Fibroblast of the conjunctiva (primary cell): Measurements from ENCODE around the gene SETD2.
"Not testable (repeated sequence)": the region's sequence is repeated elsewhere in the genome, so short reads cannot be mapped to it uniquely, and the experiment has no call there.

ENCODE experiments used
- DNase-seq: peaks from one replicate; pipeline ENCODE4 v3.0.0-alpha.2; 2010; ENCODE audit warnings: low read depth

The SETD2 gene

DNA sequence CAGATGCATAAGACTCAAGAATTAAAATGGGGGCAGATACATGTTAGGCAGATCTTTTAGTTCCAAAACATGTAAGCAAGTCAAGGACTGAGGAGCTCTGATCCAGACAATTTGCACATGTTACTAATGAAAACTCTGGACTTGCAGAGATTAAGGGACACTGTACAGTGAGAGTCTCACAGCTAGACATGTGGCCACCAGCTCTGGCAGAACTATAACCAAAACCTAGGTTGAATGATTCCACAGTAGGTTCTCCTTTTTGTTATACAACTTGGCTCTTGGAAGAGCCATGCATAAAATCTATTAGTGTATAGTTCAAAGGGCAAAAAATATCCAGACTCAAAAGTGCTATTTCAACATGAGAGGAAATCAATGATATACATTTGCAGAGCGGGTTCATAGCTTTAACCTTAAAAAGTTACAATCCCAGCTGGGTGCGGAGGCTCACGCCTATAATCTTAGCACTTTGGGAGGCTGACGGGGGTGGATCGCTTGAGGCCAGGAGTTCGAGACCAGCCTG, 61.8 kb downstream of the SETD2 start:
- DNase-seq, result no peak

DNA sequence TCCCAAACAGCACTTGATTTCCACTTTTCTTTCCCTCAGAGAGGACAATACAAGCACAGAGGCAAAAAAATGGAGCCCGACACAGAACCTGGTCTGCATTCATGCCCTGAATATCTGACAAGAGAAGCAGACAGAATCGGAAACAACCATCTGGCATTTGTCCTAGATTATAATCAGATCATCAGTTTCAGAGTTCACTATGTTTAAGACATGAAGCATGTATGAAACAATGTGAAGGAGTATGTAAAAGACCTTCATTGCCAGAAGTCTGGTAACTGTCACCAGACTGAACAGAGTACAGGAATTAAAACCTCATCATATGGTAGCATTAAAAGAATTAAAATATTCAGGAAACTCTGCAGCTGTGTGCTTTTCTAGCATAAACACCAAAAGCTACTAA, 65.0 kb downstream of the SETD2 start:
- no peak for DNase-seq

DNA sequence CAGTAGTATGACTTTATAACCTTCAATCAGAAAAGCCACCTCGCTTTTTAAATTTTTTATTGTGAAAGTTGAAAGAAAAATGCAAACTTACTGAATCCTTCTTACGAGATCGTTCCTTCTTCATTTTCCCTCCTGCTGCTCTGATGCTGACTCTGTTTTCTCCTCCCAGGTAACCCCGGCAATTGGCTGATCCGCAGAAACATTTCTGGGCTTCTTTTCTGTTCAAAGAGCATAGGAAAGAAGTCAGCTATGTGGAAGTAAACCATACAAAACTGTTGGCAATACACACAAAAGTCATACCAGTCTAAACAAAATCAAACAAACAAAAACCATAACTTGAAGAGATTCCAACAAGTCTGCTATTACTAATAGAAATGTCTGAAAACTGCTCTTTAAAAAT, 66.0 kb downstream of the SETD2 start:
- DNase-seq, result no peak

DNA sequence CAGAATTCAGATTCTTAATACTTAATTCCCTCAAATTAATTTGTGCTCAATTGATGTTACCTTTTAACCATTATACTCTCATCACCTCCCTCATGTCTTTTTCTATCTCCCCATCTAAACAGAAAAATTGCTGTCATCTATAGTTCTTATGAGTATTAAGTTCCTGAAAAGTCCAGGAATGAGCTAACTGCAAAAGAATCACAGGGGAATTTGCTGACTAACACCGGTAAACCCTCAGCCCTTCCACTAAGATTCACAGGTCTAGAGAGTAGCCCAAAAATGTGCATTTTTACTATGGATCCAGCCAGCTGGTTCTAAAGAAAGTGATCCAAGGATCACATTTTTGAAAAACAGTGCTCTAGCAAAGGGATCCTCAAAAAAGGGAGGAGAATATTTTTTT, 67.0 kb downstream of the SETD2 start:
- DNase-seq, result no peak

DNA sequence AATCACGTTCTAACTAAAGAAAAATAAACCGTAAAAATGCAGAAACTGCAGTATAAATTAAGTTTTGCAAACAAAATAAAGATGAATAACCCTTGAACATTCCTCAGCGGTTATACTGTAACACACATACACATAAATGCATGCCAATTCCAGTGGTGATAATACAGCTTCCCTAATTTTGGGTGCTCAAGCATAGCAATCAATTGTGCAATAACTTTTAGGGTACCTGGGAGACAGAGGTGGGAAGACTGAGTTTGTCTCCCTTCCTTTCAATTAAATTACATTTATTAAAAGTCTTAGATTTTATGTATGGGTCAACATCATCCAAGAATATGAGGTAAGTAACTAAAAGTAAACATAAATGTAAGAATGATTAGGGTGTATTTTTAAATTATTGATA, 71.8 kb downstream of the SETD2 start:
- no peak for DNase-seq

DNA sequence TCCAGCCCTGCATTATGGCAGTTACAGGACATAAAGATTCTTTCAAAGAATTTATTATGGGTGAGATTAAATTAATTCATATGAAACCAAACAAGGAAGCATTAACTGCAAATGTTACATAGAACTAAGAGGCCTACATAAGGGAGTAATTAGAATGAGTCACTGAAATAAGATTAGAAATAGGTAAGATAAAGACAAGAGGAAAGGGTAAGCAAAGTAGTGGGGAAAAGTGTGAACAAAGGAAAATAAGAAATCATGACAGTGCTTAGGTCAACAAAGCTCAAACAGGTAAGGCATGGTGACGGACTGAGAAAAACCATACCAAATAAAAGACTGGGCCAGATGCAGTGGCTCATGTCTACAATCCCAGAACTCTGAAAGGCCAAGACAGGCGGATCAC, 74.3 kb downstream of the SETD2 start:
- no peak for DNase-seq

DNA sequence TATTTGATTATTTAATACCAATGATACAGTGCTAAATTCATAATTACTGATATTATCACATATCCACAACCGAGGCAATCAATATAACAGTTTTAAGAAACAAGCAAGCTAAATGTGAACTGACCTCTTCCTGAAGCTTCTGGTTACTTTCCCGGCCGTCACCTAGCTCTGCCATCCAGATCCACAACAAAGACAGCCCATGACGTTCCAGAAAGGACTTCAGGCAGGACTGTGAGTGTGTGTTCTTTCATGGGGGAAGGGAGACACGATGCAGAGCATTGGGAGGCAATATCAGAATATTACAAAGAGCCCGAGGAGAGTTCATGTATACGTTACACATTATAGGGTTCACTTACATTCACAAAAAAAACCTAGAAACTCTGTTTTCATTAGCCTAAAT, 77.8 kb downstream of the SETD2 start:
- DNase-seq, result no peak

DNA sequence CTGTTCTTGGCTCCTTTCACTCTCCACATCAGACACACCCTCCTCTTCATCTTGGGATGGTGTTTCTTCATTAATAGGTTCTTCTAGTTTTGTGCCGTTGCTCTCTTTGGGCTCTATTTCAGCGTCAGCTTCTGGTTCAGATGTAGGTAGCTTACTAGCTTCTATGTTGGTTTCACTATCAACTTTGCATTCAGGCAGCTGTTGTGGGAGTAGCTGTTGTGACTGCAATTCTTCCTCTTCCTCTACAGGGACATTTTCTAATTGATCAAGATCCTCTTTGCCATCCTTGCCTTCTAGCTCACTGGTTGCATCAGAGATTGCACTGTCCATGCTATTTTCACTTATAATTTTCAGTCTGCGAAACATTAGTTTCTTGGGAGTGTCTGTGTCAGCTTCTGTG, 80.1 kb downstream of the SETD2 start:
- DNase-seq, result no peak

DNA sequence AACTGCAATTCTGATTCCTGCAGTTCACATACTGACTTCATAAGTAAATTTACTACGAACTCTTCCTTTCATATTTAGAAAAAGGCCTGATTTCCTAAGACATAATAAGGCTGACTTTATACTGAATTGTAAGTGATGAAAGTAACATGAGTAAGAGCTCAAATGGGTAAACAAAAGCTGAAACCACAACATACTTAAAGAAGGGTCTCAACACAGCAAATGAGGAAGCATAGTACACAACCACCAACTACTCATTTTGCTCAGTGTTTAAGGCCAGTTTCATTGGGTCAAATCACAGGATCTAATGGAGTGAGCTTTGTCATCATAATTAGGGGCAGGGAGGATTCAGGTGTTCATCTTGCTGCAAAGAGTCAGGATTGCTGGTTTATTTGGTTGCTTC, 81.4 kb downstream of the SETD2 start:
- DNase-seq, result no peak

DNA sequence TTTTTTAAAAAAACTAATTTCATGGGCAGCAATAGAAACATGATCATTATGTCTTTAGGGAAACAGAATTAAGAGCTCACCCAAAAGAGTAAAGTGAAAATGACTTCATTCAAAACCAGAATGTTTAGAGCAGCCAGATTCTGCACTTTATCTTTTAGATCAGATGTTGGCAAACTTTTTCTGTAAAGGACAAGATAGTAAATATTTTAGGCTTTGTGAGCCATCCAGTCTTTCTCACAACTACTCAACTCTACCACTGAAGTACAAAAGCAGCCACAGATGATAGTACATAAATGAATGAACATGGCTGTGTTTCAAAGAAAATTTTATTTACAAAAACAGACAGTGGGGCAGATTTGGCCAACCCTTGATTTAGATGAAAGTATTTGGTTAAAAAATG, 84.5 kb downstream of the SETD2 start:
- DNase-seq, result no peak

DNA sequence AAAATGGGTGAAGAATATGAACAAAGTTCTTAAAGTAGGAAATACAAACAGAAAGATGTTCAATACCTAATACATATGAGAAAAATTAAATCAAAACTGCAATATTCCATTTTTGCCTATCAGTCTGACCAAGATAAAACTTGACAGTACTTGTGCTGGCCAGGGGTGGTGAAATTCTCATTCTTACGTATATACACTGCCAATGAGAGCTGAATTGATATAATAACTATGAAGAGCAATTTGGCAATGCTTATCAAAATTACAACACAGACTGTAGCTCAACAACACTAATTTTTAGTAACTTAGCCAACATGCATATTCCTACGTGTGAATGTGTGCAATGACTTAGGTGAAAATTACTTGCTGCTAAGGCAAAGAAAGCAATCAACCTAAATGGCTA, 90.2 kb downstream of the SETD2 start:
- no peak for DNase-seq

DNA sequence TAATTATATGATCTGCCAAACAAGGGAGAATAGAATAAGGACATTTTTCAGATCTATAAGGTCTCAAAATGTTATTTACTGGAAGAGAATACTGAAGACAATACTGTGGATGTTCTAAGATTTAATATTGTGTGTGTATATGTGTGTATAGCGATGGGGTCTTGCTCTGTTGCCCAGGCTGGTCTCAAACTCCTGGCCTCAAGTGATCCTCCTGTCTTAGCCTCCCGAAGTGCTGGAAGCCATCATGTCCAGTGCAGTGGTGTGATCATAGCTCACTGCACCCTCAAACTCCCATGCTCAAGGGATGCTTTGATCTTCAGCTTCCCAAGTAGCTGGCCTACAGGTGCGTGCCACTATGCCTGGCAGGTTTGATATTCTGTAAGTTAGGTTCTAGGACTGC, 93.1 kb downstream of the SETD2 start:
- DNase-seq, result no peak

DNA sequence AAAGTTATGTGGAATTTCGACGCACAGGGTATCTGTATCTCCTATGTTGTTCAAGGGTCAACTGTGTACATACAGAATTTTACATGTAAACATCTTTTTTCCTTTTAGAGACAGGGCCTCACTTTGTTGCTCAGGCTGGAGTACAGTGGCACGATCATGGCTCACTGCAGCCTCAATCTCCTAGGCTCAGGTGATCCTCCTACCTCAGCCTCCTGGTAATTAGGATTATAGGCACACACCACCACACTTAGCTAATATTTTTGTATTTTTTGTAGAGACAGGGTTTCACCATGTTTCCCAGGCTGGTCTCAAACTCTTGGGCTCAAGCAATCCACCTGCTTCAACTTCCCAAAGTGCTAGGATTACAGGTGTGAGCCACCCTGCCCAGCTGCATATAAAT, 97.7 kb downstream of the SETD2 start:
- not testable (repeated sequence) for DNase-seq

DNA sequence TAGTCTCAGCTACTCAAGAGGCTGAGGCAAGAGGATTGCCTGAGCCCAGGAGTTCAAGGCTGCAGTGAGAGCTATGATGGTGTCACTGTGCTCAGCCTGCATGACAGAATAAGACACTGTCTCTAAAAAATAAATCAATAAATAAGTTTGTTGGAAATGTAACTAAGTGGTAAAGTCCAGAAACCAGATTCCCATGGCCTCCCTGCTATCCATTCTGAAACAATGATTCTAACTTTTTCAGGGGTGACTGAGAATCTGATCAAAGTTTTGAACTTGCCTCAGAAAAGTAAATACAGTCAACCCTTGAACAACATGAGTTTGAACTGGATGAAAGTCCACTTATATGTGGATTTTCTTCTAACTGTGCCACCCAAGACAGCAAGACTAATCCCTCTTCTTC, 98.2 kb downstream of the SETD2 start:
- no peak for DNase-seq

DNA sequence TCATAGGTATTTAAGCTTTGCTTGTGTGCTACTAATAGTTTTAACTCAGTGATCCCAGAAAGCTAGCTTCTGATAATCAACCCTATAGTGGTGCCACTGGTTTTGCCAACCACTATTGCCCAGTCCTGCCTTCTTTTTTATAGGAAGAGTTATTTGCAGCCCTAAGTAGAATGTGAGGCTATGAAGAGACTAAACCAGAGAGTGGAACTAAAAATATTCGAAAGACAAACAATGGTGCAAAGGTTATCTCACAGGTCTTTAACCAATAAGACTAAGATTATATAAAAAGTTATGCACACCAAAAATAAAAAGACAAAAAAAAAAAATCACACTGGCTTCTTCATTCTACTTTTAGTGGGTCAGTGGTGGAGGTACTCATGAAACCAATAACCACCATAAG, 98.9 kb downstream of the SETD2 start:
- DNase-seq, result no peak

DNA sequence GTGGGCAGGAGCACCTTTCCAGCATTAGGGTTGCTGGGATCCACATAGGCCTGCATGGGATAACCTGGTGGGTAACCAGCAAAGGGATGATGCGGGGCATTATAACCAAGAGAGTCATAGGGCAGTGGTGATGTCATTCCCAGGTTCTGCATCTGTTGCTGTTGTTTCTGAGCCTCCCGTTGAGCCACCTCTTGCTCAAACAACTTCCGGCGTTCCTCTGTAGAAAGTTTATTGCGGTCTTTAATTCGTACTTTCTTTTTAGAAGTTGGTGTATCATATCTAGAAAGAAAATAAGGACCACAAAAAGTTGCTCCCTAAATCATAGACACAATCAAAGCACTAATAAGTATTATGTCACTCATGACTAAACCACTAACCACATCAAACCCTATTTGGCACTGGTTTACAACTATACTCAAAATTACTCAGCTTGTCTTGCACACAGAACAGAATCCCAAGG, 106.7 kb downstream of the SETD2 start:
- DNase-seq, result no peak

DNA sequence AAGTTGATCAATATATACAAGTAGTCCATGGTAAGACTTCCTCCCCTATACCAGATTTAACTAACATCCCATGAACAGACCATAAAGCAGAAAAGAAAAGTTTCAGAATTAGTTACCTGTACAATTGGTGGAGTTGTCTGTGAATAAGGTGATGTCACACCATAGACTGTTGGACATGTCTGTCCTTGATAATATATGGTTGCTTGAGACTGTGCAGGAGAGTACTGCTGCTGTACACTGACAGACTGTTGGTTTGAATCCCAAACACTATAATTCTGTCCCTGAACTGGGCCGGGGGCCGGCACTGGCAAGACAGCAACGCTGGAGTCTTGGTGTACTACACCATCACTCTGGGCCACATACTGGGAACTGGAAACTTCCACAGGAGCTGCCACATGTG, 107.2 kb downstream of the SETD2 start:
- DNase-seq, result no peak

DNA sequence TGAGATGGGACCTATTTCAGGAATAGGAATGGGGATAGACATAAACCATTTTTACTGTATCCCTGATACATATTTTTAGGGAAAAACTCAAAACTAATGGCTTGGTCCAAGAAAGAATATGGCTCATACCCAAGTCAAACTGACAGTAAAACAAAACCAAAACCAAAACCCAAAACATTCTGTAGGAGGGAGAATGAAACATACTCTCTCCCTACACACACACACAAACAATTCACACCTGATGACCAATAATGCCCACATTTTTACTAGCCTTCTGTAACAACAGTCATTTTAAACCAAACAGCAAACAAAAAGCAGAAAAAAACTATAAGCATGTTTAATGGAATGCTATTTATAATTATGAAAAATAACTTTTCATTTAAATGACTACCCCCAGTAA, 109.5 kb downstream of the SETD2 start:
- no peak for DNase-seq

DNA sequence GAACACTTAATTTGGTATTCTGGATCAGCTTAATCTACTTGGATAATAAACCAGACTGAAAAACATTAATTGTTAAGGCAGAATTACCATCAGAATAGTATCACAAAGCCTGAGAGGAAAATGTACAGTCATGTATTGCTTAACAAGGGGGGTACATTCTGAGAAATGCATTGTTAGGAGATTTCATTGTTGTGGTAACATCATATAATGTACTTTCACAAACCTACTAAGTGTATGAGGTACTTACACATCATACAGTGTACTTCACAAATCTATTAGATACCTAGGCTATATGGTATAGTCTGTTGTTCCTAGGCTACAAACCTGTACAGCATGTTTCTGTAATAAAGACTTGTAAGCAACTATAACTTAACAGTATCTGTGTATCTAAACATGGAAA, 116.2 kb downstream of the SETD2 start:
- DNase-seq, result no peak

DNA sequence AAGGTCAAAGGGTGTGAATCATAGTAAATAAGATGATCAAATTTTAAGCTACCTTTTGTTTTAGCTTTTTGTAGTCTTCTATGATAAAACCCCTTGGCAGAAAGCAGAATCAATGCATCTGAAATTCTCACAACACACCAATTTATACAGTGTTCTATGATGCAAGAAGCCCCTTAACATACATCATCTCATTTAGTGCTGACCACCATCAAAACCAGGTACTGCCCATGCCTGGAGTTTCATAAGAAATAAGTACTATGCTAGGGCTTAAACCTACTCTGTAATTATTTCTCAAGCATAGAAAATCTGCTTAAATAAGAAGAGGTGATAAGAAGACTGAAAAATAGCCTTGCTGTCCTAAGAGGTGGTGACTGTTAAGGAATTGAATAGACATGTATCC, 116.8 kb downstream of the SETD2 start:
- DNase-seq, result no peak

DNA sequence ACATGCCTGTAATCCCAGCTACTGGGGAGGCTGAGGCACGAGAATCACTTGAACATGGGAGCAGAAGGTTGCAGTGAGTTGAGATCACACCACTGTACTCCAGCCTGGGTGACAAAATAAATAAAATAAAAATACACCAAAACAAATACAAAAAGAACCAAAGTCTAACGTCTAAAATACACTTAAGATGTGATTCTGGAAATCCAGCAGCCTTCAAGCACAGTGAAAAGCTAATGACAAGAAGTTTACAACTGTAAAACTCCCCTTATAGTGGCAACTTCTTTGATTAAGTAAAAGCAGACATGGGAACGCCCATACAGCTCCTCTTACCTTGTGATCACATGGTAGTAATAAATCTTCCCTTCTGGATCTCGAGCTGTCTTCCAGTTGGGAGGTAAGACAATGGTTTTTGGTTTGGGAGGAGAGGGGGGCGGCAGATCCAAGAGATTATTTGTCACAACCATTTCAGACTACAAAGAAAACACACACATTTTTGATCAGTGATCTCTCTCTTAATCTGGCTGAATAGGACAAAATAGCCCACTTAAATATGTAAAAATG, 121.6 kb downstream of the SETD2 start:
- no peak for DNase-seq

DNA sequence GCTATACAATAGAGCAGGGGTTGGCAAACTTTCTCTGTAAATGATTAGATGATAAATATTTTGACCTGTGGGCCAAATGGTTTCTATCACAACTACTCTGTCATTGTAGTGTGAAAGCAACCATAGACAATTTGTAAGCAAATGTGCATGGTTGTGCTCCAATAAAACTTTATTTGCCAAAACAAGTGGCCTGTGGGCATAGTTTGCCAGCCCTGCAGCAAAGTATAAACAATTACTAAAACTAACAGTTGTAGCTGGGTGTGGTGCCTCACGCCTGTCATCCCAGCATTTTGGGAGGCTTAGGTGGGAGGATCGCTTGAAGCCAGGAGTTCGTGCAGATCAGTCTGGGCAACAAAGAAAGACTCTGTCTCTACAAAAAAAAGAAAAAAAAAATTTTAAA, 122.8 kb downstream of the SETD2 start:
- no peak for DNase-seq

DNA sequence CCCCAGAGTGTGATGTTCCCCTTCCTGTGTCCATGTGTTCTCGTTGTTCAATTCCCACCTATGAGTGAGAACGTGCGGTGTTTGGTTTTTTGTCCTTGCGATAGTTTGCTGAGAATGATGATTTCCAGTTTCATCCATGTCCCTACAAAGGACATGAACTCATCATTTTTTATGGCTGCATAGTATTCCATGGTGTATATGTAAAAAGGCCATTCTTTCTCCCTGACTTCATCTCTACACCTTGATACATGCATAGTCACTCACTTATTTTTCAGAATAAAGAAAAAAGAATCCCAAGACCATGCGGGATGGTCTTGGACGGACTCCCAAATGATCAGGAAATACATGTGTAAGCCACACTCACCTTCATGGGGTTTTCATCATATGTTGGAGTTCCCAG, 126.6 kb downstream of the SETD2 start:
- DNase-seq, result not testable (repeated sequence)

DNA sequence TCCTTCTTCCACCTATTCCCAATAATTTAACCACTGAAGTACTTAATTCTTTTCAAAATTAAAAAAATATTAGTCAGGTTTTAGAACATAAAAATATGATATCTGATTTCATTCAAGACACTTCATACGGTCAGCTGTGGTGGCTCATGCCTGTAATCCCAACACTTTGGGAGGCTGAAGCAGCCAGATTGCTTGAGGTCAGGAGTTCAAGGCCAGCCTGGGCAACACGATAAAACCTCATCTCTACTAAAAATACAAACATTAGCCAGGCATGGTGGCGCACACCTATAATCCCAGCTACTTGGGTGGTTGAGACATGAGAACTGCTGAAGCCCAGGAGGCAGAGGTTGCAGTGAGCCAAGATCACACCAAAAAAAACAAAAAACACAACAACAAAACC, 127.8 kb downstream of the SETD2 start:
- DNase-seq, result no peak

DNA sequence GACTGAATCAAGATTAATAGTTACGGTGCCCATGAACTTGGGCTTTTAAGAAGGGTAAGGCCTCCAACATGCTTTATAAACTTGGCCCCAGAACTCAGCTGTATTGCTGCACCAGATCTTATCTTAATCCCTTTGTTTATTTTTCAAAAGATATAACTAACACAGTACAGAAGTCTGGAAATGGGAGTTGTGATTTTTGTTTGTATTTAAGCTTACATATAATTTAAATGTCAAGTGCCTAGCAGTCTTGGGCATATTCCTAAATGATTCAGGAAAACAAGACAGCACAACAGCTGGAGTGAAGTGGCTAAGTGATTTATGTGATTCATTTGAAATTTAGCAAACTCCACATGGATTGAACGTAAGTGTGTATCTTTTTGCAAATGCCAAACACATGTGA, 128.3 kb downstream of the SETD2 start:
- DNase-seq, result peak; percentile 49
